ENCODE measurements around the gene STK32C.

GRCh38 chr10:132173185-132173584 is 134.6 kb downstream of the STK32C start:
- TF ChIP-seq CTCF (conservative IDR thresholded peaks at IDR 0.05; ENCODE audit: low read depth, low read length) (no peak), EZH2 (IDR thresholded peaks at IDR 0.05; ENCODE audit: borderline replicate concordance, low read depth, low read length, poor library complexity, severe bottlenecking) (no peak)

Data from A673 (cell line).